Muscle layer of duodenum (tissue), 2 donors: ENCODE results near the gene PAPLN.

ENCODE experiments used
- H3K27ac ChIP-seq: one replicate; pipeline ENCODE4 v1.7.0; 2013; ENCODE audit warnings: mild to moderate bottlenecking, low read length
- H3K27me3 ChIP-seq: one replicate; pipeline ENCODE4 v1.7.0; 2013; ENCODE audit warnings: low read depth, mild to moderate bottlenecking, control low read depth, low read length
- H3K36me3 ChIP-seq, 2 donors: one replicate each; pipeline ENCODE4 v1.7.0; 2013; ENCODE audit warnings: low read length in 2 of 2, control low read depth in 1 of 2, mild to moderate bottlenecking in 1 of 2; ENCODE audit not compliant: insufficient read depth in 2 of 2, control insufficient read depth in 1 of 2
- H3K4me1 ChIP-seq, 2 donors: one replicate each; pipeline ENCODE4 v1.7.0; 2013; ENCODE audit warnings: low read length in 2 of 2, mild to moderate bottlenecking in 2 of 2, control low read depth in 1 of 2, moderate library complexity in 1 of 2; ENCODE audit not compliant: insufficient read depth in 2 of 2, control insufficient read depth in 1 of 2
- H3K4me3 ChIP-seq, 2 donors: one replicate each; pipeline ENCODE4 v1.7.0; 2013; ENCODE audit warnings: low read length in 2 of 2, low read depth in 1 of 2, mild to moderate bottlenecking in 1 of 2
- H3K9me3 ChIP-seq, 2 donors: one replicate each; pipeline ENCODE4 v1.7.0; 2013; ENCODE audit warnings: low read length in 2 of 2, control low read depth in 1 of 2, mild to moderate bottlenecking in 1 of 2; ENCODE audit not compliant: control insufficient read depth in 1 of 2
- donor health status: healthy.

PAPLN gene

GRCh38 chr14:73231981-73232851, 5.1 kb upstream of the PAPLN start:
- H3K4me1 ChIP-seq, result peaks cover 10 to 35% of the 10 kb centered on the region in 2 donors
- H3K9me3 ChIP-seq, result no peaks in the 10 kb centered on the region
- no peaks in the 10 kb centered on the region for H3K36me3 ChIP-seq
- H3K27ac ChIP-seq, result no peak overlapping the region
- H3K27me3 ChIP-seq, result peaks cover under 1% of the 10 kb centered on the region
- H3K4me3 ChIP-seq, result no peak overlapping the region

- peaks cover 10 to 37% of the 10 kb centered on the region in 2 donors for H3K4me1 ChIP-seq
- peaks cover 3% of the 10 kb centered on the region for H3K27me3 ChIP-seq
- H3K4me3 ChIP-seq, result no peak overlapping the region
- H3K36me3 ChIP-seq, result no peaks in the 10 kb centered on the region
- no peaks in the 10 kb centered on the region for H3K9me3 ChIP-seq
- H3K27ac ChIP-seq, result no peak overlapping the region
Measured at GRCh38 chr14:73232984-73233383, 4.3 kb upstream of the PAPLN start.

- no peak overlapping the region for H3K27ac ChIP-seq
- H3K9me3 ChIP-seq, result no peaks in the 10 kb centered on the region
- no peaks in the 10 kb centered on the region for H3K36me3 ChIP-seq
- peaks cover 3% of the 10 kb centered on the region for H3K27me3 ChIP-seq
- no peak overlapping the region for H3K4me3 ChIP-seq
- H3K4me1 ChIP-seq, result peaks cover 12 to 37% of the 10 kb centered on the region in 2 donors
Measured at GRCh38 chr14:73233564-73233963, 3.7 kb upstream of the PAPLN start.

GRCh38 chr14:73234029-73234428, 3.3 kb upstream of the PAPLN start:
- Histone ChIP-seq H3K9me3 (no peaks in the 10 kb centered on the region), H3K36me3 (no peaks in the 10 kb centered on the region), H3K4me3 (no peak overlapping the region), H3K27me3 (peaks cover 3% of the 10 kb centered on the region), H3K4me1 (peaks cover 13 to 37% of the 10 kb centered on the region in 2 donors), H3K27ac (no peak overlapping the region)

- Histone ChIP-seq H3K9me3 (no peaks in the 10 kb centered on the region), H3K27ac (no peak overlapping the region), H3K4me3 (no peak overlapping the region), H3K36me3 (no peaks in the 10 kb centered on the region), H3K27me3 (peaks cover 3% of the 10 kb centered on the region), H3K4me1 (peaks cover 16 to 39% of the 10 kb centered on the region in 2 donors)
Measured at GRCh38 chr14:73234586-73235394, 2.5 kb upstream of the PAPLN start.

GRCh38 chr14:73235531-73236155, 1.7 kb upstream of the PAPLN start:
- H3K4me3 ChIP-seq, result no peak overlapping the region
- peaks cover 16 to 43% of the 10 kb centered on the region in 2 donors for H3K4me1 ChIP-seq
- H3K27me3 ChIP-seq, result peaks cover 3% of the 10 kb centered on the region
- H3K36me3 ChIP-seq, result no peaks in the 10 kb centered on the region
- no peaks in the 10 kb centered on the region for H3K9me3 ChIP-seq
- no peak overlapping the region for H3K27ac ChIP-seq

- Histone ChIP-seq H3K9me3 (no peaks in the 10 kb centered on the region), H3K4me1 (peaks cover 16 to 48% of the 10 kb centered on the region in 2 donors), H3K36me3 (no peaks in the 10 kb centered on the region), H3K4me3 (no peak overlapping the region), H3K27ac (no peak overlapping the region), H3K27me3 (peaks cover 3% of the 10 kb centered on the region)
Measured at GRCh38 chr14:73236157-73236556, 1.1 kb upstream of the PAPLN start.

GRCh38 chr14:73236752-73237218, 521 bp upstream of the PAPLN start:
- no peaks in the 10 kb centered on the region for H3K36me3 ChIP-seq
- peaks cover 16 to 50% of the 10 kb centered on the region in 2 donors for H3K4me1 ChIP-seq
- H3K27me3 ChIP-seq, result peaks cover 3% of the 10 kb centered on the region
- peak overlapping the region; percentile 15 to 71 for H3K4me3 ChIP-seq
- H3K9me3 ChIP-seq, result no peaks in the 10 kb centered on the region
- H3K27ac ChIP-seq, result no peak overlapping the region

- H3K4me3 ChIP-seq, result peak overlapping the region; percentile 37 to 71
- H3K9me3 ChIP-seq, result no peaks in the 10 kb centered on the region
- no peak overlapping the region for H3K27ac ChIP-seq
- H3K4me1 ChIP-seq, result peaks cover 11 to 53% of the 10 kb centered on the region in 2 donors
- no peaks in the 10 kb centered on the region for H3K36me3 ChIP-seq
- peaks cover 3% of the 10 kb centered on the region for H3K27me3 ChIP-seq
Measured at GRCh38 chr14:73237786-73238423, 599 bp downstream of the PAPLN start.

GRCh38 chr14:73238424-73238852, 1.1 kb downstream of the PAPLN start:
- Histone ChIP-seq H3K27ac (no peak overlapping the region), H3K4me3 (peak overlapping the region; percentile 37 to 71)

More at GRCh38 chr14:73238424-73238852, 1.1 kb downstream of the PAPLN start:
- Histone ChIP-seq H3K9me3 (no peaks in the 10 kb centered on the region), H3K27me3 (peaks cover 3% of the 10 kb centered on the region), H3K4me1 (peaks cover 10 to 53% of the 10 kb centered on the region in 2 donors), H3K36me3 (no peaks in the 10 kb centered on the region)
